ENCODE results near the gene EGFLAM.
A peak's percentile ranks its signal among the peaks of the same experiment; 100 is the strongest.

EGFLAM gene

GRCh38 chr5:38424148-38425060 lies 166.0 kb downstream of the EGFLAM start:
- DNase-seq, result no peak

- DNase-seq, result no peak
Measured at GRCh38 chr5:38426490-38426889, 168.1 kb downstream of the EGFLAM start.

GRCh38 chr5:38426986-38427950 lies 168.9 kb downstream of the EGFLAM start:
- DNase-seq, result no peak

DNA sequence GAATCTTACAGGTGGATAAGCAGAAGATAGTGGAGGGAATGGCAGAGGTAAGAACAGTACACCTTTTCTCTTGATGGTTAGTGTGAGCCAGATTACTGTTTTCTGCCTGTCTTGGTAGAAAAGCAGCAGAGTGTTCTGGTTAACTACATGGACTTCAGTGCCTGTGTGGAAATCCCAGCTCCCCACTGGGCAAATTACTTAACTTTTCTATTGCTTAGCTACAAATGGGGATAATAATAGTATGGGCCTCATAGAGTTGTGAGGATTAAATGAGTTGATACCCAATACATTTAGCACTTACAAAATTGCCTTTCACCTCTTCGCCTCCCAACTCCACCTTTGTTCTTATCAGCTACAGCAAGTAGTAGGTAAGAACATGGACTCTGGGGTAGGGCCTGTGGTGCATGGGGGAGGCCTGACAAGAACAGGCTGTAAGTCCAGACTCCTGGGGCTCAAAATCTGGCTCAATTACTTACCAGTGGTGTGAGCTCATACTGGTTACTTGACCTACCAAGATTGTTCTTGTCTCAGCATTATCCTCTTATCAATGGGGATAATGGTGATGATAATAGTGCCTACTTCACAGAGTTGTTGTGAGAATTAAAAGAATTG lies 173.0 kb downstream of the EGFLAM start:
- no peak for DNase-seq

DNA sequence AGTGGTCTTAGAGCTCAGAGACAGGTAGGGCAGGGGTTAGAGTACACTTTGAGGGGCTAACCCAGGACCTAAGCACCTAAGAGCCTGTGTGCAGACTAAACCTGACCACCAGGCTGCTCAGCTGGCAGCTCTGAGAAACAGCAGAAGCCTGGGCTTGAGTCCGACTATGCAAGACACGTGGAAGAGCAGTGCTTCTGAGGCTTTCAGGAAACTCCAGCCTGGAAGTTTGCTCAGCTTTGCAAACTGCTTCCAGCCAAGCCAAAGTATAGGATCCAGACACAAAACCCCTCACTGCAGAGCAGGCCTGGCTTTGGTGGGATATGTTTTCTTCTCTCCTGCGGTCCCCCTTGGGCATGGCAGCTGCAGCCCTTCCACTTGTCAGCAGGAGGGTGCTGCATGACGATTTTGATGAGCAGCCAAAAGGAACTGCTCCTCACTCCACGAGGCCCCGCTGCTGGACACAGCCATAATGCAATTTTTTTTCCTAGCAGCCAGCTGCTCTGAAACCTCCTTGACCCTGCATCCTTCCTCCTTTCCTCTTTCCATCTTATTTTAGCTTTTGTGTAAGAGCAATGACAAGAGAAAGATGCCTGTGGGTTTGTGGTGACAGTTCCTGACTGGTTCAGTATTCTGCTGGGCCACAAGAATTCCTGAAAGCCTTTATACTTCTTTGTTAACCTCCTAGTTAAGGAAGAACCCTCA lies 175.0 kb downstream of the EGFLAM start:
- DNase-seq, result no peak

GRCh38 chr5:38434966-38435705 lies 176.8 kb downstream of the EGFLAM start:
- DNase-seq, result no peak

DNA sequence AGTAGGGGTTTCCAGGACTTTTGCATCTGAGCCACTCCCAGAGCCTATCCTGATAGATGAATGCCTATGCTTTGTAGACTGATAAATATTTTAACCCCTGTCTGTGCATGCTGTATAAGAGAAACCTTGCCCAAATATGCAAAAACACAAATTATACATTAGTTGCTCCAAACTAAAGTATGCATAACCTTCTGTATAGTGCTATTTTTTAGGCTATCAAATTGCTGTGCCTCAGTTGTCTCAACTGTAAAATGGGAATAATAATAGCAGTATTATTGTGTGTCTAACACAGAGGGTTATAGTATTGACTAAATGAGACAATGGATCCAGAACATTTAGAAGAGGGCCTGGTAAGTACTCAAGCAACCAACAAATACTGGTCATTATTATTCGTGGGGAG lies 180.4 kb downstream of the EGFLAM start:
- no peak for DNase-seq

DNA sequence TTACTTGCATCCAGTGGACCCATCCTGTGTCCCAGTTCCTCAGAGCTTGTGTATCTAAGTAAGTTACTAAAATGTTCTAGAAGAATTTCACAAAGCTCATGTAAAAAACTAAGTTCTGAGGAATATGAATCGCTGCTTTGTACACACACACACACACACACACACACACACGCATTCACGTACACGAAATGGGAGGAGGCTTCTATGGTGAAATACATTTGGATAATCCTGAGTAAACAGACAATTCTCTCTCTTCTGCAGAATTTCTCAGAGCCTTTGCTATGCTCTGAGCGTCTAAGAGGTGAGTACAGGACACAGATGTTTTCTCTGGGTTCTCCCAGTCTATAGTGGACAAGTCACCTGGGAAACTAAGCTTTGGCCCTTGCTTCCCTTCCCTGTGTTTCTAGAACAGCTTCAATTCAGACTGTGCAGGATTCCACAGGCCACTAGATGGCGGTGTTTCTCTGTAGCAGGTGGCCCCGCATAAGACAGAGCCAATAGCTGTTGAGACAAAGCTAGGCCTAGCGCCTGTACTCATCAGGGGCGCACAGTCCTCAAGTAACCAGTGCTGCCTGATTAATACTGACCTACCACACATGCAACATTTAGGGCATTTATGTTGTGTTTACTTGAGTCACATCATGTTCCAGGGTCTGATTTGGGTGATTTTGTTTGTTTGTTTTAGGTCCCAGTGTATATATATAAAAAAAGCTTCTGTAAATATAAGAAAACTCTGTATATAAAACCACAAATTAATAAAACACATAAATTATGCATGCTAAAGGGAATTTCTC lies 183.3 kb downstream of the EGFLAM start:
- DNase-seq, result peak; percentile 87

DNA sequence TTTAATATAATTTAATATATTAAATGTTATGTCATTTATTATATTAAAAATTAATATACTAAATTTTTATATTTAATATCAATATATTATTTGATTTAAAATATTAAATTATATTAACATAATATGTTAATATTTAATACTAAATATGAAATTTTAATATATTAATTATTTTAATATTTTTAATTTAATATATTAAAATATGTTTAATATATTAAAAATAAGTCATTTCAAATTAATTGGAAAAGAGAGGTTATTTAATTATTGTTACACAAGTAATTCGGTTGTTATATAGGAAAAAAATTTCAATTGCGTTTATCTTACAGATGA lies 183.9 kb downstream of the EGFLAM start:
- DNase-seq, result no peak

- no peak for DNase-seq
Measured at GRCh38 chr5:38443390-38443789, 185.0 kb downstream of the EGFLAM start.

GRCh38 chr5:38445374-38446028 lies 187.1 kb downstream of the EGFLAM start:
- no peak for DNase-seq

- no peak for DNase-seq
Measured at GRCh38 chr5:38446029-38446522, 187.7 kb downstream of the EGFLAM start.

DNA sequence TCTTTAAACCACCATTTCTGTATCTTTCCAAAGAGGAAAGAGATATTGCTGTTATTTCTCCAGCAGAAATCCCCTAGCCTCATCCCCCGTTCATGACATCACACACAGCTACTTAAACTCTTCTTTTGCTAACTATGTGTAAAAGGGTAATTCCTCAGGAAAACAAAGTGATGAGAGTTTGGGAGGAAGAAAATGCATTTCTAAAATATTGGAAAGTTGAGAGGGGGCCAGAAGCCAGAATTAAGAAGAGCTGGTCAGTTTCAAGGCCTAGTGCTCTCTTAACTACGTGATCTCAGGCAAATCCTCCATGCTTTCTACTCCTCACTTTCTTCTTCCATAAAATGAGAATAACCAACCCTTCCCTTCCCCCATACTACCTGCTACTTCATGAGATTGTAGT lies 188.7 kb downstream of the EGFLAM start:
- DNase-seq, result no peak

- no peak for DNase-seq
Measured at GRCh38 chr5:38447786-38448185, 189.4 kb downstream of the EGFLAM start.

DNA sequence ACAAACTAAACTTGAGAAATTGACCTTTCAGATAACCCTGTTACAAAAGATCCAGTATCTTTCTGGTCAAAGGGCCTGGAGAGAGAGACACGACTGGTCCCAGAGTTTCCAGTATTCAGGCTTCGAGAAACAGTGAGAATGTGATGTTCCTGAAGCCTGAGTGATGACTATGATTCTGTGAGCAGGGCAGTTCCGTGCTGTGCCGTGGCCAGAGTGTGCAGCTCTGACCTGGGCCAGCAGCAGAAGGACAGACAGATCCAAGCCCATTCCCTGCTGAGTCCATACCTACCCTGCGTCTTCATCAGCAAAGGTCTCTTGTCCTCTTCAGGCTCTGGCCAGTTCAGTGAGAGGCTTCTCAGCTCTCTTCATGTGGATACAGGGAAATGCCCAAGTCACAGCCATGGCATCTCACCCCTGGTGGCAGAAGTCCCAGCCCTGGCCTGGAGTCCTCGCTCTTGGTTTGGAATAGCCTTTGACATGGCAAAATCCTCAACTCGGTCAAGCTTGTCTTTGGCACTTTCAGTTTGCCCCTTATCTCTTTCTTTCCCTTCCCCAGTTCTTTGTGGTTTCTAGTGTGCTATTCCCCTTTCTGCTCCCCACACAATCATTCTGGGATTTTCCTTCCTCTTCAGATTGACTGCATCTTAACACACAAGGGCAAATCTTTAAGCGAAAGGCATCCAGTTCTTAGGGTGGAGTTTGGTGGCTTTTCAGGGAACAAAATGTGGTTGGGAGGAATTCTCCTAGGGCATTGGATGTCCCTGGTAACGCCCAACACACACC lies 190.4 kb downstream of the EGFLAM start:
- DNase-seq, result no peak

- no peak for DNase-seq
Measured at GRCh38 chr5:38450627-38451026, 192.3 kb downstream of the EGFLAM start.

DNA sequence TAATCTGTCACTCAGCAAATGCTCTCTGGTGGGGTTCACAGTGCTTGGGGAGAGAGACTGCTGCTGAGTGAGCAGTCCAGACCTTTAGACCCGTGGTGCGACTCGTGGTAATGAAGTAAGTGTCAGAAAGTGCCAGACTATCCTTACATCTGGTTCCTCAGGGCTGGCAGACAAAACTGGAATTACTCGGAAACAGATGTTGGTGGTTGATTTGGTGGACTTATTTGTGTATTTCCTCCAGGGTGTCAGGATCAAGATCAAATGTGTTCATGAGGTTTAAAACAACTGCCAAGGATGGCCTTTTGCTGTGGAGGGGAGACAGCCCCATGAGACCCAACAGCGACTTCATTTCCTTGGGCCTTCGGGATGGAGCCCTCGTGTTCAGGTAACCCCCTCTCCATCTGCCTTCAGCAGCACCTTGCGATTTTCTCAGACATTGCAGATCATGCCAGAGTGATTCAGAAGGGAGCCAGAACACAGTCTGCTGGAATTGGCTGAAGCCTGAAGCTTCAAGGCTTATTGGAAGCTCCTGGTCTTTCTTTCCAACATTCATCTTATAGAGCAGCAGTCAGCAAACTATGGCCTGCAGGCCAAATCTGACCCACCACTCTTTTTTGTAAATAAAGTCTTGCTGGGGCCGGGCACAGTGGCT lies 192.8 kb downstream of the EGFLAM start:
- DNase-seq, result no peak

DNA sequence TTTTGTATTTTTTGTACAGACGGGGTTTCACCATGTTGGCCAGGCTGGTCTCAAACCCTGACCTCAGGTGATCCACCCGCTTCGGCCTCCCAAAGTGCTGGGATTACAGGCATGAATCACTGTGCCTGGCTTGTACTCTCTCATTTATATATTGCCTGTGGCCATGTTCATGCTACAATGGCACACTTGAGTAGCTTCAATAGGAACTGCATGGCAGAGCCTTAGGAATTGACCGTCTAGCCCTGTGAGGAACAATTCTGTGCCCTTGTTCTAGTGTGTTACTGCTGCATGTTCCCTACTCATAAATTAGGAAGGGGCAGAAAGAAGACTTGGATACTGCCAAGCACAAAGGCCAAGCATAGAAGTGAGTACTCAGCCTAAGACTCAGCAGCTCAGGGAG lies 193.8 kb downstream of the EGFLAM start:
- no peak for DNase-seq

- DNase-seq, result peak; percentile 79
Measured at GRCh38 chr5:38453506-38453905, 195.1 kb downstream of the EGFLAM start.

Data from activated CD4-positive, alpha-beta T cell treated with anti-CD3 and anti-CD28 coated beads, Interleukin-10, Interleukin-2, amounts not matched to agents 100 ng/mL and 50 ng/mL, durations not matched to agents 16 hours and 8 hours (primary cell).